Activated CD4-positive, alpha-beta T cell treated with anti-CD3 and anti-CD28 coated beads for 36 hours (primary cell): Measurements from ENCODE around the gene GNMT. TPM values are rescaled to one million over a fixed set of nuclear protein-coding genes. Genes with fewer than 3 reads are reported as not detected.

ENCODE experiments used
- ATAC-seq: fragments of 200-7000 bp; cut with Tn5 transposase; one replicate; pipeline ENCODE4 v1.10.0; 2021; ENCODE audit warnings: mild to moderate bottlenecking, moderate library complexity
- CTCF ChIA-PET: fragments of 350-600 bp; sonication (Branson Sonifier 250); formaldehyde crosslinking; loops from one replicate; lab custom pipeline; 2021; ENCODE audit warnings: antibody characterized with exemption; lab: Charles Lee
- POLR2A ChIA-PET: fragments of 350-600 bp; sonication (Branson Sonifier 250); formaldehyde crosslinking; loops from one replicate; lab custom pipeline; 2021; ENCODE audit warnings: antibody characterized with exemption, inconsistent platforms; lab: Charles Lee
- DNase-seq: peaks from one replicate; pipeline ENCODE4 v3.0.0-alpha.2; 2020
- H3K27ac Mint-ChIP-seq: one replicate; pipeline ENCODE4 v1.8.0; 2021; ENCODE audit warnings: mixed read lengths
- H3K27me3 Mint-ChIP-seq: one replicate; pipeline ENCODE4 v1.8.0; 2021; ENCODE audit warnings: mixed read lengths
- H3K36me3 Mint-ChIP-seq: one replicate; pipeline ENCODE4 v1.8.0; 2021; ENCODE audit warnings: low read depth, mixed read lengths
- H3K4me1 Mint-ChIP-seq: one replicate; pipeline ENCODE4 v1.8.0; 2021; ENCODE audit warnings: mixed read lengths
- H3K4me3 Mint-ChIP-seq: one replicate; pipeline ENCODE4 v1.8.0; 2021; ENCODE audit warnings: mild to moderate bottlenecking, moderate library complexity, mixed read lengths
- H3K9me3 Mint-ChIP-seq: one replicate; pipeline ENCODE4 v1.8.0; 2021; ENCODE audit warnings: low read depth, mixed read lengths
- intact Hi-C, 2 experiments: fragments of 100-400 bp; cut with DNase I in 1 of 2; cut with micrococcal nuclease in 1 of 2; formaldehyde crosslinking; loops; one replicate each; pipeline versions ENCODE4 v1.14.2 to v1.15.1; 2022 to 2024; cut with DNase I, micrococcal nuclease
- total RNA-seq, 2 experiments: library from RNA; stranded (reverse); gene quantifications; one replicate each; pipeline ENCODE4 v1.2.3, GENCODE V29; 2021

GNMT gene
- total RNA-seq, 2 experiments from 2014 or later, result 0.50 TPM; not detected in 1

DNA sequence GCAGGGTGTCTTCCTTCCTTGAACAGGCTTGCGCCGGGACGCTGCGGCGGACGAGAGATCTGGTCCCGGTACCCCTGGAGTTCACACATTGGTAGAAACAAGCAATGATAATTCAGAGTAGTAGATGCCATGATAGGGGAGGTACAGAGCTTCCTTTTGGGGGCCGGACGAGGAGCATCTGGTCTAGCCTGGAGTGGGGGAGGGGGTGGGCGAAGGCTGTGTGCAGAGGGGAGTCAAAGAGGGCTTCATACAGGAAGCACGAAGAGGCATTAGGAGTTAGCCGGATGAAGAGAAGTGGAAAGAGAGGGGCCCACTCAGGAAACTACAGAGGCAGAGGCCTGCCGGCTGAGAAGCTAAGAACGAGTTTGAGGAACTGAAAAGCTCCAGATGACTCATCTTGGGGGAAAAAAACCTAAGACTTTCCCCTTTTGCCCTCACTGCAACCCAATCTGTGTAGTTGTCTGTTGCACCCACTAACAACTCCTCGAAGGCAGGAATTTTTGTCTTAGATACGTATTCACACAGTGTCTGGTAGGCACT is 30.7 kb upstream of the GNMT start:
- CTCF ChIA-PET, result interaction anchor here (0.5 to 2.0 kb wide), 20 partner anchors 10 to 1476 kb away, joined by 3 to 9 read pairs (median 3); partner anchors contain the start of genes GNMT and PPP2R5D
- Mint-ChIP-seq H3K9me3 (no peaks in the 10 kb centered on the region), H3K27me3 (no peaks in the 10 kb centered on the region), H3K36me3 (peaks cover 26% of the 10 kb centered on the region), H3K27ac (peak overlapping the region; percentile 93), H3K4me3 (peak overlapping the region; percentile 84), H3K4me1 (peaks cover 42% of the 10 kb centered on the region)
- intact Hi-C loops, result loop anchor here (1.0 to 5.0 kb wide), 19 partner anchors 29 to 1009 kb away; partner anchors contain the start of genes KLC4 (in 2 of the 2), MRPL2 (in 2 of the 2), PEX6 (in 2 of the 2) and PPP2R5D (in 2 of the 2)
- POLR2A ChIA-PET, result interaction anchor here (0.6 to 2.9 kb wide), 26 partner anchors 15 to 439 kb away, joined by 3 to 15 read pairs (median 4); partner anchors contain the start of genes BICRAL, CUL7, DNPH1 and KLC4
- DNase-seq, result peak; percentile 75
- ATAC-seq, result peak; percentile 45

DNA sequence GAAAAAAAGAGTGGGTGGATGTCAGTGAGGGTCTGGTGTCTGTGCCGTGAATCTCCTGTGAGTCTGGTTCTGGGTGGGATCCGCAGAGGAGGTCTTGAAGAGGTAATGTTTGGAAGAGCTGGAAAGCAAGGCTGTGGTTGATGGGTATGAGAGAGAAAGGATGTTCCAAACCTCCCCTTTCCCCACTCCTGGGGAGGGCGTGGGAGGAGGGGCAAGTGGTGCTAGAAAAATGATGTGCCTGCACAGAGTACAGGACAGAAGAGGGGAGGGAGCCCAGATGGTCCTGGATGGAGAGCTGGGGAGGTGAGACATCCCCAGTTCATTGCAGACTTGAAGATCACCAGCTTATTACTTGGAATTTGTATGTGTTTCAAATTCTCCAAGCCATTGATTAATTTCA is 28.1 kb upstream of the GNMT start:
- intact Hi-C loops, result loop anchor here in 1 of 2 experiments (5.0 kb wide), 1 partner anchor 545 kb away; the partner anchor contains the start of gene TJAP1
- Mint-ChIP-seq H3K27ac (peak overlapping the region; percentile 76), H3K4me3 (peak overlapping the region; percentile 7), H3K4me1 (peaks cover 46% of the 10 kb centered on the region), H3K9me3 (no peaks in the 10 kb centered on the region), H3K36me3 (peaks cover 45% of the 10 kb centered on the region), H3K27me3 (no peaks in the 10 kb centered on the region)
- no peak for ATAC-seq
- ChIA-PET CTCF (interaction anchor here (1.3 kb wide), 2 partner anchors 31 to 211 kb away, joined by 3 to 5 read pairs; no protein-coding TSS in a partner anchor), POLR2A (no interaction called here)
- DNase-seq, result no peak

DNA sequence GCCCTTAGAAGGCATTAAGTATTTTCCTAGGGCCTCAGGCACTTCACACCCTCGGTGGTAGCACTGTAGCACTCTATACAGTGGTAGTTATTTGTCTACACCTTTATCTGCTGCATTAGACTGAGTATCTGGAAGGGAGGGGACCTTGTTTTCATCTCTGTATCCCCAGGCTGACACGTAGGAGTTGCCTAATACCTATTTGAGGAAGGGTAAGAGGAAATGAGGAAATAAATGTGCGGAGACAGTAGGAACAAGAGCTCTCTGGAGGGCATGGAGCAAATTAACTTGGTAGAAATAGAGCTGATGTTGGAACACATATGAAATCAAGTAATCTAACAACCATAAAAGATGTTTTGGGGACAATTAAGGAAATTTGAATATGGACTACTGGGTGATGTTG is 27.3 kb upstream of the GNMT start:
- ATAC-seq (no peak), DNase-seq (no peak)
- H3K4me3 Mint-ChIP-seq, result no peak overlapping the region
- peak overlapping the region; percentile 33 for H3K27ac Mint-ChIP-seq
- no peaks in the 10 kb centered on the region for H3K9me3 Mint-ChIP-seq
- H3K4me1 Mint-ChIP-seq, result peaks cover 46% of the 10 kb centered on the region
- ChIA-PET CTCF (interaction anchor here (1.3 kb wide), 1 partner anchor 32 kb away, joined by 5 read pairs; no protein-coding TSS in a partner anchor), POLR2A (no interaction called here)
- H3K27me3 Mint-ChIP-seq, result no peaks in the 10 kb centered on the region
- H3K36me3 Mint-ChIP-seq, result peaks cover 50% of the 10 kb centered on the region
- intact Hi-C loops, result loop anchor here in 1 of 2 experiments (5.0 kb wide), 1 partner anchor 544 kb away; the partner anchor contains the start of gene TJAP1

DNA sequence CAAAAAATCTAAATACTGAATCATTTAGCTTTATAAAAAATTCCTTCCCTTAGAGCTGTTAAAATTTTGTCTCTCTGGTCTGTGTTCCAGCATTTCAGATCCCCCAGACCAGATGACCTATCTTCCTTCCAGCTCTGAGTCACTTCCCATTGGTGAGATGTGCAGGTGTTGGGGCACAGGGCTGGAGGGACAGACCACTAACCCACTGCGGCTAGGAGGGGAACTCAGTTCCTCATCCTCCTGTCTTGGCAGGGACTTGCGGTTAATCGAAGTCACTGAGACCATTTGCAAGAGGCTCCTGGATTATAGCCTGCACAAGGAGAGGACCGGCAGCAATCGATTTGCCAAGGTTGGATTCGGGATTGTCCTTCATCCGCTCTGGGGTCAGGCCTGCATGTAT is 25.2 kb upstream of the GNMT start:
- DNase-seq, result no peak
- H3K27me3 Mint-ChIP-seq, result no peaks in the 10 kb centered on the region
- peak overlapping the region; percentile 40 for H3K27ac Mint-ChIP-seq
- H3K4me3 Mint-ChIP-seq, result no peak overlapping the region
- intact Hi-C loops, result no loop called here
- no peaks in the 10 kb centered on the region for H3K9me3 Mint-ChIP-seq
- peaks cover 38% of the 10 kb centered on the region for H3K4me1 Mint-ChIP-seq
- peaks cover 55% of the 10 kb centered on the region for H3K36me3 Mint-ChIP-seq
- ChIA-PET POLR2A (no interaction called here), CTCF (interaction anchor here (1.1 kb wide), 1 partner anchor 273 kb away, joined by 3 read pairs; no protein-coding TSS in a partner anchor)
- ATAC-seq, result no peak

DNA sequence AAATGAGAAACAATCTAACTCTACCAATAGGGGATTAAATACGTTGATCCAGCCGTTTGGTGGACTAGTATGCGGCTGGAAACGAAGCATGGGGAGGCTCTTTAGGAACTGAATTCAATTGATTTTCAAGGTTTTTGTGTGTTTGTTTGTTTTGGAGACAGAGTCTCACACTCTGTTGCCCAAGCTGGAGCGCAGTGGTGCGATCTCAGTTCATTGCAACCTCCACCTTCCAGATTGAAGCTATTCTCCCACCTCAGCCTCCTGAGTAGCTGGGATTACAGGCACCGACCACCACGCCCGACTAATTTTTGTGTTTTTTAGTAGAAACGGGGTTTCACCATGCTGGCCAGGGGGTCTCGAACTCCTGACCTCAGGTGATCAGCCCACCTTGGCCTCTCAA is 24.2 kb upstream of the GNMT start:
- ATAC-seq, result no peak
- Mint-ChIP-seq H3K27me3 (no peaks in the 10 kb centered on the region), H3K27ac (peak overlapping the region; percentile 8), H3K4me1 (peaks cover 31% of the 10 kb centered on the region), H3K36me3 (peaks cover 60% of the 10 kb centered on the region), H3K9me3 (no peaks in the 10 kb centered on the region), H3K4me3 (no peak overlapping the region)
- ChIA-PET POLR2A (no interaction called here), CTCF (no interaction called here)
- DNase-seq, result no peak
- intact Hi-C loops, result no loop called here

DNA sequence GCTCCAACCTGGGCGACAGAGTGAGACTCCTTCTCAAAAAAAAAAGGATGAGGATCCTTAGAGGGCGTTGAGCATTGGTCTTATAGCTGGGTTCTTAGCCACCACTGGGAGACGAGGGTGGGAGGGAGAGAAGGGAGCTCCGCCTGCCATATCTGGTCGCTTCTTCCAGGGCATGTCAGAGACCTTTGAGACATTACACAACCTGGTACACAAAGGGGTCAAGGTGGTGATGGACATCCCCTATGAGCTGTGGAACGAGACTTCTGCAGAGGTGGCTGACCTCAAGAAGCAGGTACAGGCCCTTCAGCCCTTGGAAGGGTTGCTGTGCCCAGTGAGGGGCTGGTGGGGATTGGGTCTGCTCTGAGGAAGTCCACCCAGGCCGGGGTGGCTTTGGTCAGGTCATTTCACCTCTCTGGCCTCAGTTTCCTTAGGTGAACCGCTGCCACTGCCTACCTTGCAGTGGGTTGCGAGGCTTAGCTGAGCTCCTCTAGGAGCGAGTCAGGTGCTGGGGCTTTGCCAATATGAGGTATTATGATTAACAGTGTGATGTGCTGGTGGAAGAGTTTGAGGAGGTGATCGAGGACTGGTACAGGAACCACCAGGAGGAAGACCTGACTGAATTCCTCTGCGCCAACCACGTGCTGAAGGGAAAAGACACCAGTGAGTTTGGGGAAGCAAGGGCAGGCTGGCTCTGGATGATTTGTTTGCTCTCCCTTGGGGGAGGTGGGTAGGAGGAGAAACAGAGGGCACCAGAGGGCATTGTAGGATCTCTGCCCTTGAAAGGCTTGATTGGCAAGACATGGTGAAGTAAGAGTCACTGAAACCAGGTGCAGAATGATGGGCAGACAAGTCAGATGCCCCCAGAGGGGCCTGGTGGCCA is 22.8 kb upstream of the GNMT start:
- POLR2A ChIA-PET, result no interaction called here
- no peak for ATAC-seq

DNA sequence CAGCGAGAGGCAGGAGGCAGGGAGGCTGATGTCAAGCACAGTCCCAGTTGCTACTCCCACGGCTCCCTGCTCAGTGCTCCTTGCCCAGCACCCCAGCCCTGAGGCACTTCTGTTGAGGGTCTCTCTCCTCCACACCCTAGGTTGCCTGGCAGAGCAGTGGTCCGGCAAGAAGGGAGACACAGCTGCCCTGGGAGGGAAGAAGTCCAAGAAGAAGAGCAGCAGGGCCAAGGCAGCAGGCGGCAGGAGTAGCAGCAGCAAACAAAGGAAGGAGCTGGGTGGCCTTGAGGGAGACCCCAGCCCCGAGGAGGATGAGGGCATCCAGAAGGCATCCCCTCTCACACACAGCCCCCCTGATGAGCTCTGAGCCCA is 22.1 kb upstream of the GNMT start:
- intact Hi-C loops, result no loop called here
- ChIA-PET CTCF (interaction anchor here (2.3 kb wide), 1 partner anchor 9 kb away, joined by 8 read pairs; the partner anchor contains the start of gene CNPY3), POLR2A (no interaction called here)
- no peak overlapping the region for H3K4me3 Mint-ChIP-seq
- H3K36me3 Mint-ChIP-seq, result peaks cover 46% of the 10 kb centered on the region
- H3K4me1 Mint-ChIP-seq, result peaks cover 12% of the 10 kb centered on the region
- DNase-seq, result no peak
- no peak for ATAC-seq
- no peak overlapping the region for H3K27ac Mint-ChIP-seq
- no peaks in the 10 kb centered on the region for H3K9me3 Mint-ChIP-seq
- no peaks in the 10 kb centered on the region for H3K27me3 Mint-ChIP-seq

More for the DNA sequence above, 22.8 kb upstream of the GNMT start:
- H3K27ac Mint-ChIP-seq, result peak overlapping the region; percentile 16
- peaks cover 50% of the 10 kb centered on the region for H3K36me3 Mint-ChIP-seq
- no peaks in the 10 kb centered on the region for H3K27me3 Mint-ChIP-seq
- intact Hi-C loops, result no loop called here
- no peaks in the 10 kb centered on the region for H3K9me3 Mint-ChIP-seq
- H3K4me3 Mint-ChIP-seq, result no peak overlapping the region
- CTCF ChIA-PET, result interaction anchor here (0.5 to 0.6 kb wide), 2 partner anchors 83 to 229 kb away, joined by 3 read pairs; no protein-coding TSS in a partner anchor
- no peak for DNase-seq
- peaks cover 18% of the 10 kb centered on the region for H3K4me1 Mint-ChIP-seq

DNA sequence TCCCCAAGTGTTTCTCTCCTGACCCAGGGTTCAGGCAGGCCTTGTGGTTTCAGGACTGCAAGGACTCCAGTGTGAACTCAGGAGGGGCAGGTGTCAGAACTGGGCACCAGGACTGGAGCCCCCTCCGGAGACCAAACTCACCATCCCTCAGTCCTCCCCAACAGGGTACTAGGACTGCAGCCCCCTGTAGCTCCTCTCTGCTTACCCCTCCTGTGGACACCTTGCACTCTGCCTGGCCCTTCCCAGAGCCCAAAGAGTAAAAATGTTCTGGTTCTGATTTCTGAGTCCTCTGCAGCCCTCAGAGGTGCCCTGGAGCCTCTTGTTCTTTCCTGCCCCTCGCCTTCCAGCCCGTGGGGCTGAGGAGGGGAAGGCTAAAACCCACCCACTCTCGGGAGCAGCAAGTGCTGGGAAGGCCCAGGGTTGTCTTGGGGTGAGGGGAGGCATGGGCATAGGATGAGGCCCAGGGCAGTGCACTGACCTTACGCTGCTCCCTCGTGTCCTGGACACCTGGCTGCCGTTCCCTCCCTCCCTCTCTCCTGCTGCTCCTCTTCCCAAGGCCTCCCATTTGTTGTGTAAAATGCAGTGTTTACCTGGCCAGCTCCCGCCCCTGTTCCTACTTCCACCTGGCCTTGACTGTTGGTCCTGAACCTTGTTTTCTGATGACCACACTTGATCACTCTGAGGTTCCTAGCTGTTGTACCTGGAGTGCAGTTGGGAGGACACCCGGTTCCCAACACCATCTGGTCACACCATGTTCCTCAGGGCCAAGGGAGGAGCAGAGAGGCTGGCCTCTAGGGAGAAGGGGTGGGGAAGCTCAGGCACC is 21.4 kb upstream of the GNMT start:
- H3K36me3 Mint-ChIP-seq, result peaks cover 43% of the 10 kb centered on the region
- H3K4me1 Mint-ChIP-seq, result peaks cover 5% of the 10 kb centered on the region
- intact Hi-C loops, result no loop called here
- ATAC-seq (no peak), DNase-seq (no peak)
- ChIA-PET POLR2A (no interaction called here), CTCF (interaction anchor here (2.3 kb wide), 1 partner anchor 9 kb away, joined by 8 read pairs; the partner anchor contains the start of gene CNPY3)
- H3K27me3 Mint-ChIP-seq, result no peaks in the 10 kb centered on the region
- H3K9me3 Mint-ChIP-seq, result no peaks in the 10 kb centered on the region
- H3K27ac Mint-ChIP-seq, result no peak overlapping the region
- H3K4me3 Mint-ChIP-seq, result no peak overlapping the region

DNA sequence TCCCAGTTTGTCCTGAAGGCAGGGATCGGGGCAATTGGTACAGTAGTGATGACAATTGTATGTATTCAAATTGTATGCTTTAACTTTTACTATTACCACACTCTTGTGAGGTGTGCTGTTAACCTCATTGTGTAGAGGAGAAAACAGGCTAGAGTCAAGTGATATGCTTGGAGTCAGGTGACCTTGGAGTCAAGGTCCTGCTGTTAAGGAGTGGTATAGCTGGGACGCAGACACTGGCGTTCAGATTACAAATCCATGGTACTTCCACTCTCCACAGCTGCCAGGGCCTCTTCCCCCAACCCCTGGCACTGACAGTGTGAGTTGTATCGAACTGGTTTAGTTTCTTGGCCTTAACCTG is 20.8 kb upstream of the GNMT start:
- H3K27me3 Mint-ChIP-seq, result no peaks in the 10 kb centered on the region

DNA sequence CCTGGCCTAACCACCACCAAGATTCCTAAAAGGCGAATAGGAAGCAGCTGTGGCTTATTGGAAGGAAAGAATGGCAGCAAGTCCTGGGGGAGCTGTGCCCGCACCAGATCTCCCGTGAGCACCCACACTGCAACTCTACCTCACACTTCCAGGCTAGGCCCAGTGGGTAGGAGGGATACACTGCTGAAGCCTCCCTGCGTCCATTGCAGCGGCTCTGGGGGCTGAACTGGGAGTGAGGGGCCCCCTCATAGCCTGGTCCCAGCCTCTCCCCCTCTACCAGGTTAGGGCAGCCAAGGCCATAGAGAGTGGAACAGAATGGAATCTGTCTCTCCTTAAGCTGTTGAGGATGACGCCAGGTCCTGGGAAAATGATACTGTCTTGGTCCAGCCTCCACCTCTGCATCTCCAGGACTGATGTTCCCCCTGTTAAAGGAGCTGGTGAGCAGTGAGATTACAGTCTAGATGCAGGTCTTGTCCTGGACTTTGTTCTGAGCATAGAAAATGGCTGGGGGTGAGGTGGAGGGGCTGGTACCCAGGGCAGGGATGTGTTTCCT is 20.0 kb upstream of the GNMT start:
- peaks cover 38% of the 10 kb centered on the region for H3K36me3 Mint-ChIP-seq
- POLR2A ChIA-PET, result no interaction called here
- H3K27ac Mint-ChIP-seq, result no peak overlapping the region

More for the DNA sequence above, 20.8 kb upstream of the GNMT start:
- Mint-ChIP-seq H3K9me3 (no peaks in the 10 kb centered on the region), H3K36me3 (peaks cover 42% of the 10 kb centered on the region), H3K4me1 (peaks cover 4% of the 10 kb centered on the region), H3K27ac (peak overlapping the region; percentile 22), H3K4me3 (no peak overlapping the region)
- CTCF ChIA-PET, result interaction anchor here (2.3 kb wide), 1 partner anchor 10 kb away, joined by 8 read pairs; the partner anchor contains the start of gene CNPY3
- no peak for ATAC-seq
- POLR2A ChIA-PET, result no interaction called here
- no peak for DNase-seq
- intact Hi-C loops, result no loop called here

More for the DNA sequence above, 20.0 kb upstream of the GNMT start:
- no peak overlapping the region for H3K4me3 Mint-ChIP-seq
- no peaks in the 10 kb centered on the region for H3K27me3 Mint-ChIP-seq
- H3K4me1 Mint-ChIP-seq, result peaks cover 2% of the 10 kb centered on the region
- intact Hi-C loops, result no loop called here
- DNase-seq (no peak), ATAC-seq (no peak)
- CTCF ChIA-PET, result interaction anchor here (0.6 to 2.3 kb wide), 3 partner anchors 11 to 403 kb away, joined by 3 to 8 read pairs (median 5); partner anchors contain the start of gene CNPY3
- no peaks in the 10 kb centered on the region for H3K9me3 Mint-ChIP-seq
